ENCODE measurements around the gene SOX21. TPM values are rescaled to one million over a fixed set of nuclear protein-coding genes. Genes with fewer than 3 reads are reported as not detected.
"Not testable (repeated sequence)": the region's sequence is repeated elsewhere in the genome, so short reads cannot be mapped to it uniquely, and the experiment has no call there.

The SOX21 gene
- total RNA-seq, 1 donor from 2014 or later = not detected

DNA sequence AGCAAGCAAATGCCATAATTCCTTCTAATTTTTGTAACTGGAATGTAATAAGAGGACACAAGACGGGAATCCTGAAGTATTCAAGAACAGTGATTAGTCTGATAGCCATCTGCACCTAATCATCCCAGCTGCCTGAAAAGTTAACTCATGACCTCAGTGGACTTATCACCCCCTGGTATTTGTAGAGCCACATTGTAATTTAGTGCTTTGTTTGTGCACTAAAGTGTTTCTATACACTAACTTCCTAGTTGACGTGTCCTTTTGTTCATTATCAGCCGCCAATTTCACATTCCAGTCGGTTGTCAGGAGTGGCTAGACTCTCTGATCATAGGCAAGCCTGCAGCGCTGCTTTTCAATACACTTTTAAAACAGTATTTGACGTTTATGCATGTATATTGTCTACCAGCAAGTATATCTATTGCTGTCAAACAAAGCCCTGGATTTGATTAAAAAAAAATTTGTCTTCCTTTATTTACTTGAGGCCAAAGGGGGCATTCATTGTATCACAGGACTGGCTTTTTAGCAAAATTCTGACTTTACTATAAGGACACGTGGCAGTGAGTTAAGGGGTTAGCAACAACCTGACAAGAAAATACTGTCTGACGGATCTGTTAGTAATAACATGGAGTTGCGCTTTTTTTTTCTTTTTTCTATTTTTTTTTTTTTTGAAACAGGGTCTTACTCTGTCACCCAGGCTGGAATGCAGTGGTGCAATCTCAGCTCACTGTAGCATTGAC, 10.4 kb upstream of the SOX21 start:
- peak; percentile 30 for DNase-seq (ENCODE audit: extremely low spot score, unreplicated experiment)
- H3K4me1 Mint-ChIP-seq (ENCODE audit: unreplicated experiment) = no peaks in the 10 kb centered on the region
- peaks cover 42% of the 10 kb centered on the region for H3K27me3 Mint-ChIP-seq (ENCODE audit: unreplicated experiment)
- no peaks in the 10 kb centered on the region for H3K9me3 Mint-ChIP-seq (ENCODE audit: unreplicated experiment)
- TF ChIP-seq, protein P1, sequence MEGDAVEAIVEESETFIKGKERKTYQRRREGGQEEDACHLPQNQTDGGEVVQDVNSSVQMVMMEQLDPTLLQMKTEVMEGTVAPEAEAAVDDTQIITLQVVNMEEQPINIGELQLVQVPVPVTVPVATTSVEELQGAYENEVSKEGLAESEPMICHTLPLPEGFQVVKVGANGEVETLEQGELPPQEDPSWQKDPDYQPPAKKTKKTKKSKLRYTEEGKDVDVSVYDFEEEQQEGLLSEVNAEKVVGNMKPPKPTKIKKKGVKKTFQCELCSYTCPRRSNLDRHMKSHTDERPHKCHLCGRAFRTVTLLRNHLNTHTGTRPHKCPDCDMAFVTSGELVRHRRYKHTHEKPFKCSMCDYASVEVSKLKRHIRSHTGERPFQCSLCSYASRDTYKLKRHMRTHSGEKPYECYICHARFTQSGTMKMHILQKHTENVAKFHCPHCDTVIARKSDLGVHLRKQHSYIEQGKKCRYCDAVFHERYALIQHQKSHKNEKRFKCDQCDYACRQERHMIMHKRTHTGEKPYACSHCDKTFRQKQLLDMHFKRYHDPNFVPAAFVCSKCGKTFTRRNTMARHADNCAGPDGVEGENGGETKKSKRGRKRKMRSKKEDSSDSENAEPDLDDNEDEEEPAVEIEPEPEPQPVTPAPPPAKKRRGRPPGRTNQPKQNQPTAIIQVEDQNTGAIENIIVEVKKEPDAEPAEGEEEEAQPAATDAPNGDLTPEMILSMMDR (IDR thresholded peaks at IDR 0.05) = no peak
- H3K27ac Mint-ChIP-seq (ENCODE audit: unreplicated experiment) = no peak overlapping the region
- no peaks in the 10 kb centered on the region for H3K36me3 Mint-ChIP-seq (ENCODE audit: unreplicated experiment)
- no peak overlapping the region for H3K4me3 Mint-ChIP-seq (ENCODE audit: unreplicated experiment)

DNA sequence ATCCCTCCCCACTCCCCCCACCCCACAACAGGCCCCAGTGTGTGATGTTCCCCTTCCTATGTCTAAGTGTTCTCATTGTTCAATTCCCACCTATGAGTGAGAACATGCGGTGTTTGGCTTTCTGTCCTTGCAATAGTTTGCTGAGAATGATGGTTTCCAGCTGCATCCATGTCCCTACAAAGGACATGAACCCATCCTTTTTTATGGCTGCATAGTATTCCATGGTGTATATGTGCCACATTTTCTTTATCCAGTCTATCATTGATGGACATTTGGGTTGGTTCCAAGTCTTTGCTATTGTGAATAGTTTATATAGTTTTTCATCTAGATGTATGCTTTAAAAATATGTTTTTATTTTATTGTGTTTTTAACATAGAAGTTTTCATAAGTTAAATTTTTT, 6.4 kb upstream of the SOX21 start:
- peaks cover 71% of the 10 kb centered on the region for H3K27me3 Mint-ChIP-seq (ENCODE audit: unreplicated experiment)
- H3K27ac Mint-ChIP-seq (ENCODE audit: unreplicated experiment); H3K4me1 Mint-ChIP-seq (ENCODE audit: unreplicated experiment); DNase-seq (ENCODE audit: extremely low spot score, unreplicated experiment); H3K9me3 Mint-ChIP-seq (ENCODE audit: unreplicated experiment); H3K36me3 Mint-ChIP-seq (ENCODE audit: unreplicated experiment); H3K4me3 Mint-ChIP-seq (ENCODE audit: unreplicated experiment): not testable (repeated sequence)

DNA sequence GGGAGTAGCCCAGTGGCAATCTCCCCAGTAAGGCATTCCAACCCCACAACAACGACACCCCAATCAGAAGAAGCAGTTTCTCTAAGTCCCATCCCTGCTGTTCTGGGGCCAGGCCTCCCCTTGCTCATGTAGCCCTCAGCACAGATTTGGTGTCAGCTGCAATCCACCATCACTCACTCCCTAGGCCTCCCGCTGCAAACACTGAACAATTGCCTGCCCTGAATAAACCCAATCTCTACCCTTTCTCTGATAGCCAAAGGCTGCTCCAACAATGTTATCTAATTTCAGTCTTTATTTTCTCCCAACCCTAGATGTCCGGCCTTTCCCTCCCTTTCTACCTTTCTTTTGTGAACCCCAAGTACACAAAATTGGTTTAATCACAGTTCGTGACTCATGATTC, 5.6 kb upstream of the SOX21 start:
- DNase-seq (ENCODE audit: extremely low spot score, unreplicated experiment) = no peak
- peaks cover 73% of the 10 kb centered on the region for H3K27me3 Mint-ChIP-seq (ENCODE audit: unreplicated experiment)
- no peaks in the 10 kb centered on the region for H3K36me3 Mint-ChIP-seq (ENCODE audit: unreplicated experiment)
- no peak overlapping the region for H3K4me3 Mint-ChIP-seq (ENCODE audit: unreplicated experiment)
- TF ChIP-seq, protein P1 (IDR thresholded peaks at IDR 0.05) = no peak
- H3K9me3 Mint-ChIP-seq (ENCODE audit: unreplicated experiment) = no peaks in the 10 kb centered on the region
- H3K27ac Mint-ChIP-seq (ENCODE audit: unreplicated experiment) = no peak overlapping the region
- H3K4me1 Mint-ChIP-seq (ENCODE audit: unreplicated experiment) = peaks cover 3% of the 10 kb centered on the region

DNA sequence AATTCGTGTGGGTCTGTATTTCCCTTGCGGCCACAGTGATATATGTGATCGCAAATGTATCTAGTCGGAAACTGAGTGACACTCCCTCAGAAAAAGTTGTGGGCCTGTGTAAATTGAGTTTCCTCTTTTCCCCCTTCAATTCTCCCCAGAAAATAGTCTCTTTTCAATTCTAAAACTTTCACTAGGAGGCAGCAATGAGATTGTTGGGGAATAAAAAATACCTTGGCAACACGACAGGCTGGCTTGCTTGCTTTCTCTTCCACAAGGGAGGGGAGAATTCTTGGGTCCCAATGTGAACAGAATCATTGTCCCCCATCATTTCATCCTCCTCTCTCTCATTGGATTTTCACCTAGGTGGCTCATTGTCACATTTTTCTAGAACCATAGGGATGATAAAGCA, 3.7 kb upstream of the SOX21 start:
- H3K4me1 Mint-ChIP-seq (ENCODE audit: unreplicated experiment) = peaks cover 9% of the 10 kb centered on the region
- TF ChIP-seq, protein P1 (IDR thresholded peaks at IDR 0.05) = no peak
- H3K4me3 Mint-ChIP-seq (ENCODE audit: unreplicated experiment) = no peak overlapping the region
- no peaks in the 10 kb centered on the region for H3K9me3 Mint-ChIP-seq (ENCODE audit: unreplicated experiment)
- DNase-seq (ENCODE audit: extremely low spot score, unreplicated experiment) = no peak
- H3K27me3 Mint-ChIP-seq (ENCODE audit: unreplicated experiment) = peaks cover 70% of the 10 kb centered on the region
- H3K36me3 Mint-ChIP-seq (ENCODE audit: unreplicated experiment) = no peaks in the 10 kb centered on the region
- no peak overlapping the region for H3K27ac Mint-ChIP-seq (ENCODE audit: unreplicated experiment)

DNA sequence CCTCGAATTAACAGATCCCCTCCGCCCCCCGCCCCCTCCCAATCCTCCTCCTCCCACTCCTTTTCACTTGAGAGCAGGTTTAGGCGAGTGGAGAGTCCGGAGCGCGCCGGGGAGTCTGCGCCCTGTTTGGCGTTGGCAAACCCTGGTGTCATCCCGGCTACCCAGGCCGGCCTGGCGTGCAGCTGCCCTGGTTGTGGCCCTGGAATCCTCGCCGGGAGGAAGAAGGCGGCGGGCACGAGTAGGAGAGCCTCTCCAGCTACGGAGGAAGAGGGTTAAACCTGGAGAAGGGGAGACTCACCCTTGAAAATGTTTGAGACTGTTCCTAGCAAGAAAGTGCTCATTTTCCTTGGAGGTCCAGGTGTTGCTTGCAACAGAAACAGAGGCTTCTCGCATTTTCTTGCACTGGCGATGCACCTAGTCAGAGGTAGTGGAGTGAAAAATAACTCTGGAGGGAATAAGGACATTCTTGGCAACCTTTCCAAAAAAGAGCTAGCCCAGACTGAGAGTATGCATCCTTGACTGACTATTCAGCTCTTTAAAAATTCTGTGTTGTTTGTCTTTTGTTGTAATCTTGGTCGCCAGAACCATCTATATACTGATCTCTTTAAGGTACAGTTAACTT, 1.3 kb upstream of the SOX21 start:
- DNase-seq (ENCODE audit: extremely low spot score, unreplicated experiment) = no peak
- H3K27ac Mint-ChIP-seq (ENCODE audit: unreplicated experiment) = no peak overlapping the region
- H3K36me3 Mint-ChIP-seq (ENCODE audit: unreplicated experiment) = no peaks in the 10 kb centered on the region
- TF ChIP-seq, protein P1 (IDR thresholded peaks at IDR 0.05) = no peak
- peaks cover 21% of the 10 kb centered on the region for H3K4me1 Mint-ChIP-seq (ENCODE audit: unreplicated experiment)
- no peak overlapping the region for H3K4me3 Mint-ChIP-seq (ENCODE audit: unreplicated experiment)
- no peaks in the 10 kb centered on the region for H3K9me3 Mint-ChIP-seq (ENCODE audit: unreplicated experiment)
- H3K27me3 Mint-ChIP-seq (ENCODE audit: unreplicated experiment) = peaks cover 77% of the 10 kb centered on the region
